ENCODE results near the gene CDCP1. TPM values are rescaled to one million over a fixed set of nuclear protein-coding genes. Genes with fewer than 3 reads are reported as not detected.
A peak's percentile ranks its signal among the peaks of the same experiment; 100 is the strongest.

Gene CDCP1
- total and polyA plus RNA-seq, 4 donors, result 1.6 to 20.7 (median 4.2) TPM

DNA sequence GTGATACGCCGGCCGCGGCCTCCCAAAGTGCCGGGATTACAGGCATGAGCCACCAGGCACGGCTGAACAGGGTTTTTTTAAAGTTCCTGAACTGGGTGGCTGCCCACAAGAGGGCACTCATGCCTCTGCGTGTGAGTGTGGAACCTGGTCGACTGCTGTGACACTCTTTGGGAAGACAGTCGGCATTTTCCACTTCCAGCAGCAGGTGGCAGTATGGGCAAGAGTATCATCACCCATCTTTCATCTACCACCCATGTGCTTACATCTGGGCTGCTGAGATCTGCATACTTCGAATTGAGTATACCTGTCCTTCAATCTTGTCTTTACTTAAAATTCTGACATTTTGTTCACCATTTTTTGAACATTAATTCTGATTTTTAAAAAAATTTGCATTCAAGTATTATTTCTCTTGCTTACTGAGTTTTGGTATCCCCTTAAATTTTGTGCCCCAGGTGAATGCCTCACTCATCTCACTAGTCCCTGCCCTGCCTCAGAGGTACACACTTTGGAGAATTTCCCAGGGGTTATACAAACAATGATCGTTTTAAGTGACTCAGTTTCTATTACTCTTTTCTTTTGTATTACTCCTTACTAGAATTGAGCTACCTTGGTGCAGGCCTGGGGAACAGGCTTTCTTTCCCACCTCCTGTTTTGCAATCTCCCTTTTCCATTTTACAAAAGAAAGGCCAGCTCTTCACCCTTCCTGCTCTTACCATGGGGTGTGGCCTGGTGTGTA is 108.3 kb downstream of the CDCP1 start:
- peaks cover 0 to 29% (median 11%) of the 10 kb centered on the region in 5 donors for H3K4me1 ChIP-seq (ENCODE audit: control insufficient read depth in 5 of 5, insufficient read depth in 5 of 5, low read length in 5 of 5)
- peak; percentile 97 for TF ChIP-seq CTCF (IDR thresholded peaks at IDR 0.05; ENCODE audit: control extremely low read depth, extremely low read depth)
- peak; percentile 90 for ATAC-seq (ENCODE audit: insufficient read depth, low FRiP score)
- 3 to 5% methylated on average over 11 of the region's 11 CpGs for WGBS, 2 donors
- DNase-seq, result peak; percentile 91 to 94 (median 94)
- H3K27ac ChIP-seq (ENCODE audit: low read depth in 1 of 2, low read length in 1 of 2), result no peak overlapping the region
- no peak overlapping the region for H3K4me3 ChIP-seq
- no peaks in the 10 kb centered on the region for H3K9me3 ChIP-seq (ENCODE audit: control insufficient read depth in 4 of 4, insufficient read depth in 3 of 4, low read length in 3 of 4)
- H3K27me3 ChIP-seq (ENCODE audit: control insufficient read depth in 3 of 3, insufficient read depth in 3 of 3, low read length in 2 of 3), result no peaks in the 10 kb centered on the region
- no peak overlapping the region for H3K9ac ChIP-seq (ENCODE audit: insufficient read depth in 1 of 2, low read length in 2 of 2)
- H3K36me3 ChIP-seq (ENCODE audit: control insufficient read depth in 4 of 4, insufficient read depth in 4 of 4, low read length in 4 of 4), result no peaks in the 10 kb centered on the region

GRCh38 chr3:45035441-45036301 is 110.5 kb downstream of the CDCP1 start:
- no peak for TF ChIP-seq CTCF (IDR thresholded peaks at IDR 0.05; ENCODE audit: control extremely low read depth, extremely low read depth)
- Histone ChIP-seq H3K27me3 (ENCODE audit: control insufficient read depth in 3 of 3, insufficient read depth in 3 of 3, low read length in 2 of 3) (no peaks in the 10 kb centered on the region), H3K4me3 (no peak overlapping the region), H3K4me1 (ENCODE audit: control insufficient read depth in 5 of 5, insufficient read depth in 5 of 5, low read length in 5 of 5) (peaks cover 0 to 29% (median 11%) of the 10 kb centered on the region in 5 donors), H3K9me3 (ENCODE audit: control insufficient read depth in 4 of 4, insufficient read depth in 3 of 4, low read length in 3 of 4) (no peaks in the 10 kb centered on the region), H3K27ac (ENCODE audit: low read depth in 1 of 2, low read length in 1 of 2) (peak overlapping the region in 1 of 2 donors; percentile 88), H3K36me3 (ENCODE audit: control insufficient read depth in 4 of 4, insufficient read depth in 4 of 4, low read length in 4 of 4) (peaks cover 0 to 8% (median 3%) of the 10 kb centered on the region in 4 donors), H3K9ac (ENCODE audit: insufficient read depth in 1 of 2, low read length in 2 of 2) (no peak overlapping the region)
- ATAC-seq (ENCODE audit: insufficient read depth, low FRiP score), result no peak
- WGBS, 2 donors, result 25 to 30% methylated on average over 64 of the region's 64 CpGs
- DNase-seq, result peak; percentile 50 to 65 (median 58)

- Histone ChIP-seq H3K9me3 (ENCODE audit: control insufficient read depth in 4 of 4, insufficient read depth in 3 of 4, low read length in 3 of 4) (no peaks in the 10 kb centered on the region), H3K27ac (ENCODE audit: low read depth in 1 of 2, low read length in 1 of 2) (peak overlapping the region in 1 of 2 donors; percentile 88), H3K27me3 (ENCODE audit: control insufficient read depth in 3 of 3, insufficient read depth in 3 of 3, low read length in 2 of 3) (no peaks in the 10 kb centered on the region), H3K9ac (ENCODE audit: insufficient read depth in 1 of 2, low read length in 2 of 2) (no peak overlapping the region), H3K36me3 (ENCODE audit: control insufficient read depth in 4 of 4, insufficient read depth in 4 of 4, low read length in 4 of 4) (peaks cover 0 to 8% (median 3%) of the 10 kb centered on the region in 4 donors), H3K4me3 (no peak overlapping the region), H3K4me1 (ENCODE audit: control insufficient read depth in 5 of 5, insufficient read depth in 5 of 5, low read length in 5 of 5) (peaks cover 0 to 29% (median 11%) of the 10 kb centered on the region in 5 donors)
- no peak for DNase-seq
- WGBS, 2 donors, result 19 to 37% methylated on average over 3 of the region's 3 CpGs
- ATAC-seq (ENCODE audit: insufficient read depth, low FRiP score), result peak; percentile 56
- TF ChIP-seq CTCF (IDR thresholded peaks at IDR 0.05; ENCODE audit: control extremely low read depth, extremely low read depth), result no peak
Measured at GRCh38 chr3:45034612-45035252, 111.4 kb downstream of the CDCP1 start.

Measured in lung (tissue), 12 donors.